Heart left ventricle (tissue), 13 donors: ENCODE results near the gene SEC14L5.

Source experiments
- CTCF ChIP-seq, 12 donors: fragments of 200-600 bp; sonication (generic) in 4 of 12; IDR thresholded peaks; one replicate each; pipeline versions ENCODE4 v1.5.0 to v1.8.0; 2018 to 2022; ENCODE audit warnings: antibody characterized with exemption in 12 of 12, mild to moderate bottlenecking in 5 of 12
- POLR2A ChIP-seq, 2 donors: fragments of 450-650 bp; IDR thresholded peaks; one replicate each; pipeline ENCODE4 v1.6.1; 2017; ENCODE audit warnings: antibody characterized with exemption in 2 of 2, mild to moderate bottlenecking in 2 of 2, moderate library complexity in 2 of 2
- donor health status: ischemic (EF 13 %, LVEDD 7.1; RV severe dilation, severe dysfunction).
- donor health status: DM: no; HTN: yes; CAD: no.
- donor health status: DM: no; HTN: no; CAD: no.
- donor health status: ischemic (EF 25% LVEDD 6.9; RV normal size, moderate dysfunction).
- donor health status: ischemic (EF 25% LVEDD 5.7; RV mildly dilated, moderate dysfunction).
- donor health status: ischemic (EF 35%, LVEDD 5.7; RV mildly dilated, moderate dysfunction).
- donor health status: nonischemic (EF 11% LVEDD 7.7; RV severe dilation, severe dysfunction).
- donor health status: DM: yes; HTN: yes; CAD: no.
- donor health status: PGD.
- donor health status: ischemic (EF 29% LVEDD 5.4; RV normal size, mild dysfunction).
- donor health status: nonischemic (EF 23%, LVEDD 6.1; RV moderate dilation, normal function).

- no peak for TF ChIP-seq POLR2A (IDR thresholded peaks at IDR 0.05)
- no peak for TF ChIP-seq CTCF (IDR thresholded peaks at IDR 0.05)
Observed at GRCh38 chr16:4933433-4933832, 24.7 kb upstream of the SEC14L5 start.
